ENCODE measurements around the gene LIPK.

- TF ChIP-seq ZFP1 (CRISPR knock-in tag; IDR thresholded peaks at IDR 0.05) = no peak
- no peak for TF ChIP-seq KDM1A (IDR thresholded peaks at IDR 0.05)
- TF ChIP-seq EP400 (IDR thresholded peaks at IDR 0.05) = no peak
These were observed 88.7 kb downstream of the LIPK start for GRCh38 chr10:88794731-88795130.

All from K562 (cell line).